ENCODE results near the gene ANKAR.
"Not testable (repeated sequence)": the region's sequence is repeated elsewhere in the genome, so short reads cannot be mapped to it uniquely, and the experiment has no call there.

The ANKAR gene

GRCh38 chr2:189674374-189675112, at the start of gene ANKAR:
Gene ANKAR (plus strand): TSS chr2:189674670. CDS start chr2:189676491, 1,821 bp downstream.
- DNase-seq, result no peak

GRCh38 chr2:189625636-189626035, 48.8 kb upstream of the ANKAR start:
- no peak for DNase-seq

- DNase-seq, result no peak
Measured at GRCh38 chr2:189627789-189628188, 46.7 kb upstream of the ANKAR start.

GRCh38 chr2:189628817-189629530, 45.5 kb upstream of the ANKAR start:
- no peak for DNase-seq

GRCh38 chr2:189629531-189630453, 44.7 kb upstream of the ANKAR start:
- DNase-seq, result no peak

- no peak for DNase-seq
Measured at GRCh38 chr2:189631849-189632248, 42.6 kb upstream of the ANKAR start.

- no peak for DNase-seq
Measured at GRCh38 chr2:189633392-189633811, 41.1 kb upstream of the ANKAR start.

- DNase-seq, result no peak
Measured at GRCh38 chr2:189635353-189635752, 39.1 kb upstream of the ANKAR start.

GRCh38 chr2:189638301-189639006, 36.0 kb upstream of the ANKAR start:
- DNase-seq, result no peak

- no peak for DNase-seq
Measured at GRCh38 chr2:189639007-189639609, 35.4 kb upstream of the ANKAR start.

- no peak for DNase-seq
Measured at GRCh38 chr2:189641002-189641401, 33.5 kb upstream of the ANKAR start.

GRCh38 chr2:189641590-189641989, 32.9 kb upstream of the ANKAR start:
- no peak for DNase-seq

- no peak for DNase-seq
Measured at GRCh38 chr2:189646521-189646920, 27.9 kb upstream of the ANKAR start.

- DNase-seq, result no peak
Measured at GRCh38 chr2:189648846-189649509, 25.5 kb upstream of the ANKAR start.

GRCh38 chr2:189651284-189651683, 23.2 kb upstream of the ANKAR start:
- DNase-seq, result no peak

- DNase-seq, result not testable (repeated sequence)
Measured at GRCh38 chr2:189653464-189653863, 21.0 kb upstream of the ANKAR start.

GRCh38 chr2:189654641-189655040, 19.8 kb upstream of the ANKAR start:
- no peak for DNase-seq

GRCh38 chr2:189657867-189658266, 16.6 kb upstream of the ANKAR start:
- DNase-seq, result no peak

GRCh38 chr2:189658306-189659212, 15.9 kb upstream of the ANKAR start:
- DNase-seq, result no peak

GRCh38 chr2:189659734-189660133, 14.7 kb upstream of the ANKAR start:
- no peak for DNase-seq

- no peak for DNase-seq
Measured at GRCh38 chr2:189660803-189661147, 13.7 kb upstream of the ANKAR start.

All from NCI-H1930 (cell line).